ENCODE results near the gene ISG15.

DNA sequence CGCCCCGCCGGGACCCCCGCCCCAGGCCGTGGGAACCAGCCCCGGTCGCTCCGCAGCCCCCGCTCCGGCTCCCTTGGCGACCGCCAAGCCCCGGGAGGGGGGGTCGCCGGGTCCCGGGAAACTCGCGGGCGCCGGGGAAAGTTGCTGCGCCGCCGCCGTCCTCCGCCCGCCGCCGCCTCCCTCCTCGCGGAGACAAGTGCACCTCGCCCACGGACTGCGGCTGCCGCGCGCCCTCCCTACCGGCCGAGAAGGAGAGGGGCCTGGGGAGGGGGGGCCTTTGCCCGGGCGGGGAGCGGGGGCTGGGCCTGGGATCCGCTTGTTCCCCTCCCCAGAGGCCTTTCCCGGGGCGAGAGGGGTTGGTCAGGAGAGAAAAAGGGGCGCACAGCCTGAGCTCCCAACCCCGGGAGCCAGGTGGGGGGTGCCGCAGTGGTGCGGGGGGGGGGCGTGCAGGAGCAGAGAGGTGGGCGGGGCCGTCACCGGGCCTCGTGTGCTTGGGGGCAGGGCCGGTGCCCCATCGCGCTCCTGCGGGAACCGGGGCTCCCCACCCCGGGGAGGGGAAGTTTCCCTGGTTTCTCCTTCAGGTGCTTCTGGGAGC lies 7.2 kb downstream of the ISG15 start:
- TF ChIP-seq, protein P1, sequence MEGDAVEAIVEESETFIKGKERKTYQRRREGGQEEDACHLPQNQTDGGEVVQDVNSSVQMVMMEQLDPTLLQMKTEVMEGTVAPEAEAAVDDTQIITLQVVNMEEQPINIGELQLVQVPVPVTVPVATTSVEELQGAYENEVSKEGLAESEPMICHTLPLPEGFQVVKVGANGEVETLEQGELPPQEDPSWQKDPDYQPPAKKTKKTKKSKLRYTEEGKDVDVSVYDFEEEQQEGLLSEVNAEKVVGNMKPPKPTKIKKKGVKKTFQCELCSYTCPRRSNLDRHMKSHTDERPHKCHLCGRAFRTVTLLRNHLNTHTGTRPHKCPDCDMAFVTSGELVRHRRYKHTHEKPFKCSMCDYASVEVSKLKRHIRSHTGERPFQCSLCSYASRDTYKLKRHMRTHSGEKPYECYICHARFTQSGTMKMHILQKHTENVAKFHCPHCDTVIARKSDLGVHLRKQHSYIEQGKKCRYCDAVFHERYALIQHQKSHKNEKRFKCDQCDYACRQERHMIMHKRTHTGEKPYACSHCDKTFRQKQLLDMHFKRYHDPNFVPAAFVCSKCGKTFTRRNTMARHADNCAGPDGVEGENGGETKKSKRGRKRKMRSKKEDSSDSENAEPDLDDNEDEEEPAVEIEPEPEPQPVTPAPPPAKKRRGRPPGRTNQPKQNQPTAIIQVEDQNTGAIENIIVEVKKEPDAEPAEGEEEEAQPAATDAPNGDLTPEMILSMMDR (IDR thresholded peaks at IDR 0.05; ENCODE audit: poor library complexity) = no peak
- TF ChIP-seq EZH2 (IDR thresholded peaks at IDR 0.05; ENCODE audit: borderline replicate concordance) (no peak), EZH2phosphoT487 (IDR thresholded peaks at IDR 0.05; ENCODE audit: low read depth, severe bottlenecking, unreplicated experiment) (no peak)

All from hepatocyte (in vitro differentiated cells).